ENCODE results near the gene ADAT3.
A peak's percentile ranks its signal among the peaks of the same experiment; 100 is the strongest.

ADAT3 gene

GRCh38 chr19:1865172-1866010 lies 39.8 kb upstream of the ADAT3 start:
- H3K36me3 ChIP-seq (ENCODE audit: control insufficient read depth, low read length), result peaks cover 10% of the 10 kb centered on the region
- no peaks in the 10 kb centered on the region for H3K9me2 ChIP-seq (replicated peaks; ENCODE audit: control insufficient read depth, low read length)
- H3K4me2 ChIP-seq (ENCODE audit: low read length), result peak overlapping the region; percentile 62
- H3K27me3 ChIP-seq (ENCODE audit: control insufficient read depth, low read length), result no peaks in the 10 kb centered on the region
- H3F3A ChIP-seq (ENCODE audit: control insufficient read depth, insufficient read depth), result no peaks in the 10 kb centered on the region
- H4K20me1 ChIP-seq (ENCODE audit: control insufficient read depth, insufficient read depth, low read depth, low read length), result 0 out of 2 replicates have a peak, but pooled peaks cover 3% of the 10 kb centered on the region
- peaks cover 43% of the 10 kb centered on the region for H3K79me2 ChIP-seq (ENCODE audit: control insufficient read depth, low read length)
- TF ChIP-seq, protein P1, sequence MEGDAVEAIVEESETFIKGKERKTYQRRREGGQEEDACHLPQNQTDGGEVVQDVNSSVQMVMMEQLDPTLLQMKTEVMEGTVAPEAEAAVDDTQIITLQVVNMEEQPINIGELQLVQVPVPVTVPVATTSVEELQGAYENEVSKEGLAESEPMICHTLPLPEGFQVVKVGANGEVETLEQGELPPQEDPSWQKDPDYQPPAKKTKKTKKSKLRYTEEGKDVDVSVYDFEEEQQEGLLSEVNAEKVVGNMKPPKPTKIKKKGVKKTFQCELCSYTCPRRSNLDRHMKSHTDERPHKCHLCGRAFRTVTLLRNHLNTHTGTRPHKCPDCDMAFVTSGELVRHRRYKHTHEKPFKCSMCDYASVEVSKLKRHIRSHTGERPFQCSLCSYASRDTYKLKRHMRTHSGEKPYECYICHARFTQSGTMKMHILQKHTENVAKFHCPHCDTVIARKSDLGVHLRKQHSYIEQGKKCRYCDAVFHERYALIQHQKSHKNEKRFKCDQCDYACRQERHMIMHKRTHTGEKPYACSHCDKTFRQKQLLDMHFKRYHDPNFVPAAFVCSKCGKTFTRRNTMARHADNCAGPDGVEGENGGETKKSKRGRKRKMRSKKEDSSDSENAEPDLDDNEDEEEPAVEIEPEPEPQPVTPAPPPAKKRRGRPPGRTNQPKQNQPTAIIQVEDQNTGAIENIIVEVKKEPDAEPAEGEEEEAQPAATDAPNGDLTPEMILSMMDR (IDR thresholded peaks at IDR 0.05; ENCODE audit: low read depth, low read length, poor library complexity, severe bottlenecking), result no peak
- no peak for TF ChIP-seq EZH2phosphoT487 (IDR thresholded peaks at IDR 0.05; ENCODE audit: borderline replicate concordance, low read length)
- H3K4me3 ChIP-seq (ENCODE audit: low read length), result peak overlapping the region; percentile 72
- H3K9me3 ChIP-seq (ENCODE audit: control insufficient read depth, insufficient read depth, low read length), result no peaks in the 10 kb centered on the region
- H3K27ac ChIP-seq (ENCODE audit: low read depth, low read length), result peak overlapping the region; percentile 75
- H3K4me1 ChIP-seq (ENCODE audit: control insufficient read depth, low read length), result peaks cover 28% of the 10 kb centered on the region

- Histone ChIP-seq H3K79me2 (ENCODE audit: control insufficient read depth, low read length) (peaks cover 41% of the 10 kb centered on the region), H3K9me2 (replicated peaks; ENCODE audit: control insufficient read depth, low read length) (no peaks in the 10 kb centered on the region), H3K4me1 (ENCODE audit: control insufficient read depth, low read length) (peaks cover 14% of the 10 kb centered on the region), H3K9me3 (ENCODE audit: control insufficient read depth, insufficient read depth, low read length) (no peaks in the 10 kb centered on the region), H3K4me3 (ENCODE audit: low read length) (no peak overlapping the region), H3K27me3 (ENCODE audit: control insufficient read depth, low read length) (no peaks in the 10 kb centered on the region), H3K27ac (ENCODE audit: low read depth, low read length) (no peak overlapping the region), H4K20me1 (ENCODE audit: control insufficient read depth, insufficient read depth, low read depth, low read length) (no peaks in the 10 kb centered on the region), H3K36me3 (ENCODE audit: control insufficient read depth, low read length) (peaks cover 19% of the 10 kb centered on the region), H3F3A (ENCODE audit: control insufficient read depth, insufficient read depth) (no peaks in the 10 kb centered on the region), H3K4me2 (ENCODE audit: low read length) (no peak overlapping the region)
- TF ChIP-seq, protein P1 (IDR thresholded peaks at IDR 0.05; ENCODE audit: low read depth, low read length, poor library complexity, severe bottlenecking), result no peak
- TF ChIP-seq EZH2phosphoT487 (IDR thresholded peaks at IDR 0.05; ENCODE audit: borderline replicate concordance, low read length), result no peak
Measured at GRCh38 chr19:1866693-1867348, 38.4 kb upstream of the ADAT3 start.

GRCh38 chr19:1867349-1867724 lies 37.9 kb upstream of the ADAT3 start:
- H3K27ac ChIP-seq (ENCODE audit: low read depth, low read length), result no peak overlapping the region

More at GRCh38 chr19:1867349-1867724, 37.9 kb upstream of the ADAT3 start:
- H3K79me2 ChIP-seq (ENCODE audit: control insufficient read depth, low read length), result peaks cover 41% of the 10 kb centered on the region
- H4K20me1 ChIP-seq (ENCODE audit: control insufficient read depth, insufficient read depth, low read depth, low read length), result no peaks in the 10 kb centered on the region
- H3K4me2 ChIP-seq (ENCODE audit: low read length), result no peak overlapping the region
- no peaks in the 10 kb centered on the region for H3K9me3 ChIP-seq (ENCODE audit: control insufficient read depth, insufficient read depth, low read length)
- no peaks in the 10 kb centered on the region for H3F3A ChIP-seq (ENCODE audit: control insufficient read depth, insufficient read depth)
- H3K36me3 ChIP-seq (ENCODE audit: control insufficient read depth, low read length), result peaks cover 20% of the 10 kb centered on the region
- H3K4me1 ChIP-seq (ENCODE audit: control insufficient read depth, low read length), result peaks cover 10% of the 10 kb centered on the region
- no peaks in the 10 kb centered on the region for H3K9me2 ChIP-seq (replicated peaks; ENCODE audit: control insufficient read depth, low read length)
- no peaks in the 10 kb centered on the region for H3K27me3 ChIP-seq (ENCODE audit: control insufficient read depth, low read length)
- TF ChIP-seq, protein P1 (IDR thresholded peaks at IDR 0.05; ENCODE audit: low read depth, low read length, poor library complexity, severe bottlenecking), result no peak
- TF ChIP-seq EZH2phosphoT487 (IDR thresholded peaks at IDR 0.05; ENCODE audit: borderline replicate concordance, low read length), result no peak
- no peak overlapping the region for H3K4me3 ChIP-seq (ENCODE audit: low read length)
